Type B pancreatic cell (in vitro differentiated cells): ENCODE data around the gene PKHD1. TPM values are rescaled to one million over a fixed set of nuclear protein-coding genes. Genes with fewer than 3 reads are reported as not detected.
"Not testable (repeated sequence)": the region's sequence is repeated elsewhere in the genome, so short reads cannot be mapped to it uniquely, and the experiment has no call there.

Experiments used
- DNase-seq: peaks from one replicate; pipeline ENCODE4 v3.0.0; 2021; ENCODE audit warnings: mixed read lengths; ENCODE audit not compliant: unreplicated experiment; ENCODE audit errors: extremely low spot score
- H3K27ac Mint-ChIP-seq: 2 replicates; pipeline ENCODE4 v1.8.0; 2021; ENCODE audit warnings: mild to moderate bottlenecking, mixed read lengths
- H3K27me3 Mint-ChIP-seq: 2 replicates; pipeline ENCODE4 v1.8.0; 2021; ENCODE audit warnings: mixed read lengths
- H3K36me3 Mint-ChIP-seq: 2 replicates; pipeline ENCODE4 v1.8.0; 2021; ENCODE audit warnings: mixed read lengths
- H3K4me1 Mint-ChIP-seq: one replicate; pipeline ENCODE4 v1.8.0; 2021; ENCODE audit warnings: mixed read lengths; ENCODE audit not compliant: unreplicated experiment
- H3K4me3 Mint-ChIP-seq: 2 replicates; pipeline ENCODE4 v1.8.0; 2021; ENCODE audit warnings: mild to moderate bottlenecking, mixed read lengths
- H3K9me3 Mint-ChIP-seq: 2 replicates; pipeline ENCODE4 v1.8.0; 2021; ENCODE audit warnings: mixed read lengths
- total RNA-seq: library from RNA; stranded (reverse); gene quantifications from 2 replicates; pipeline ENCODE4 v1.2.1, GENCODE V29; 2021; ENCODE audit warnings: low replicate concordance
- TF ChIP-seq, protein P1 (sequence below): fragments of 200-600 bp; sonication (generic); conservative IDR thresholded peaks from 2 replicates; pipeline ENCODE4 v1.5.0; 2021; ENCODE audit warnings: antibody characterized with exemption, mild to moderate bottlenecking

PKHD1 gene
- total RNA-seq, 1 donor from 2014 or later: 0.75 TPM

DNA sequence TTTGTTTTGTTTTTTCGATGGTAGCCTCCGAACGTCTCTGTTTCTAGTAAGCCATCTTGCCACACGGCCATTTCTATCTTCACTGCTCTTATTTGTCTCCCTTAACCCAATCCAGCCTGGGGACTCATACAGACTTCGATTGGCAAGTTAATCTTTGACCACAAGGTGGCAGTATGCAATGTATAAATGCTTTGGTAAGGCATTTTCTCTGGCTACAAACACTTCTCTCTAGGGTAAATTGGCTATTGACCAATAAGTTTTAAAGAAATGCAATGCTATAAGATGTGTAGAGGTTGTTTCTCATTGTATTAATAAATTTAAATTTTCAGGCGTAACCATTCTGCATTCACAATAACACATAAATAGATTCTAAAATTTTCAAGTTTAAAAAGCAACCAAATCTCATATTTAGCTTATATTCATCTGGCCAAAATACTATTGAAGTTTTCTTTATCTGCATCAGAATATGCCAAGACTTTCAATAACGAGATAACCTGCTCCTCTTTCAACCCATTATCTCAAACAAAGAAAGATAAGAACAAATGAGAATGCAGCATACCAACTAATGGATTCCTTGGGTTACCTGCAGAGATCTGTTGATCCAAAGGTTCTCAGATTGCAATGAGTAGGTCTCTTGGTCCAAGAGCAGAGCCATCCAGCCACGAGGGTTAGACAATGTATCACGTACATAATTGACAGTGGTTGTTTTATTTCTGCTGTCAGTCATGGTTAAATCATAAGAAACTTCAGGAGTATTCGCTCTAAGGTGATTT lies 231.9 kb downstream of the PKHD1 start:
- H3K4me3 Mint-ChIP-seq: peak overlapping the region; percentile 26
- no peak overlapping the region for H3K27ac Mint-ChIP-seq
- peaks cover 5% of the 10 kb centered on the region for H3K4me1 Mint-ChIP-seq
- H3K27me3 Mint-ChIP-seq: peaks cover 3% of the 10 kb centered on the region
- DNase-seq: no peak
- H3K36me3 Mint-ChIP-seq: peaks cover 3% of the 10 kb centered on the region
- TF ChIP-seq, protein P1, sequence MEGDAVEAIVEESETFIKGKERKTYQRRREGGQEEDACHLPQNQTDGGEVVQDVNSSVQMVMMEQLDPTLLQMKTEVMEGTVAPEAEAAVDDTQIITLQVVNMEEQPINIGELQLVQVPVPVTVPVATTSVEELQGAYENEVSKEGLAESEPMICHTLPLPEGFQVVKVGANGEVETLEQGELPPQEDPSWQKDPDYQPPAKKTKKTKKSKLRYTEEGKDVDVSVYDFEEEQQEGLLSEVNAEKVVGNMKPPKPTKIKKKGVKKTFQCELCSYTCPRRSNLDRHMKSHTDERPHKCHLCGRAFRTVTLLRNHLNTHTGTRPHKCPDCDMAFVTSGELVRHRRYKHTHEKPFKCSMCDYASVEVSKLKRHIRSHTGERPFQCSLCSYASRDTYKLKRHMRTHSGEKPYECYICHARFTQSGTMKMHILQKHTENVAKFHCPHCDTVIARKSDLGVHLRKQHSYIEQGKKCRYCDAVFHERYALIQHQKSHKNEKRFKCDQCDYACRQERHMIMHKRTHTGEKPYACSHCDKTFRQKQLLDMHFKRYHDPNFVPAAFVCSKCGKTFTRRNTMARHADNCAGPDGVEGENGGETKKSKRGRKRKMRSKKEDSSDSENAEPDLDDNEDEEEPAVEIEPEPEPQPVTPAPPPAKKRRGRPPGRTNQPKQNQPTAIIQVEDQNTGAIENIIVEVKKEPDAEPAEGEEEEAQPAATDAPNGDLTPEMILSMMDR: peak; percentile 89
- peaks cover 11% of the 10 kb centered on the region for H3K9me3 Mint-ChIP-seq

DNA sequence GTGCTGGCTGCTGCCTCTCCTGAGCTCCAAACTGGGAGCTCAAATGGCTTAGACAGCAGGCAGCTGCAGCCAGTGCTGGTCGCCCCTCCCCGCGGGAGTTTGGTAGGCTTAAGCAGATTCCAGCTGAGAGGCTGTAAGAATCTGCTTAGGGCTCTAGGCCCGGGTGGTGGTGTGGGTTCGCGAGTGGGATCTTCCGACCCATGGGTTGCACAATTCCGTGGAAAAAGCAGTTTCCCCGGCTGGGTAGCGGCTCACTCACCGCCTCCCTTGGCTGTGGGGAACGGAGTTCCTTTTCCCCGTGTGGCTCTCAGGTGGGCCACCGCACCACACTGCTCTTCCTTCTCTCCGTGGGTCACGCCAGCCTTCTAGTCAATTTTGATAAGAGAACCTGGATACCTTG lies 232.5 kb downstream of the PKHD1 start:
- Mint-ChIP-seq H3K27ac (no peak overlapping the region), H3K4me3 (peak overlapping the region; percentile 26), H3K9me3 (peaks cover 11% of the 10 kb centered on the region), H3K4me1 (peaks cover 5% of the 10 kb centered on the region), H3K27me3 (peaks cover 3% of the 10 kb centered on the region), H3K36me3 (peaks cover 3% of the 10 kb centered on the region)
- no peak for DNase-seq
- TF ChIP-seq, protein P1: no peak

DNA sequence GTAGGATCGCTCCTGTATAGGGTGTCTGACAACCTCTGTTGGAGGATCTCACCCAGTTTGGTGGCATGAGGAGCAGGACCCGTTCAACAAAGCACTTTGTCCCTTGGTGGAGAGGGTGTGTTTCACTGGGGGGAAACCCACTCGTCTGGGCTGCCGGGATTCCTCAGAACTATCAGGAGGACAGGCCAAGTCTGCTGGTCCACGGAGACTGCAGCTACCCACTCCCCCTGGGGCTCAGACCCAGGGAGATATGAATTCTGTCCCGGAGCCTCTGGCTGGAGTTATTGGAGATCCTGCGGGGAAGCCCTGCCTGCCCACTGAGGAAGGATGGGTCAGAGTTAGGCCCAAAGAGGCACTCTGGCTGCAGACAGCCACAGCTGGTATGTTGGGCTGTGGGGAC lies 233.1 kb downstream of the PKHD1 start:
- Mint-ChIP-seq H3K27me3 (peaks cover 3% of the 10 kb centered on the region), H3K27ac (no peak overlapping the region), H3K4me1 (peaks cover 5% of the 10 kb centered on the region)

DNA sequence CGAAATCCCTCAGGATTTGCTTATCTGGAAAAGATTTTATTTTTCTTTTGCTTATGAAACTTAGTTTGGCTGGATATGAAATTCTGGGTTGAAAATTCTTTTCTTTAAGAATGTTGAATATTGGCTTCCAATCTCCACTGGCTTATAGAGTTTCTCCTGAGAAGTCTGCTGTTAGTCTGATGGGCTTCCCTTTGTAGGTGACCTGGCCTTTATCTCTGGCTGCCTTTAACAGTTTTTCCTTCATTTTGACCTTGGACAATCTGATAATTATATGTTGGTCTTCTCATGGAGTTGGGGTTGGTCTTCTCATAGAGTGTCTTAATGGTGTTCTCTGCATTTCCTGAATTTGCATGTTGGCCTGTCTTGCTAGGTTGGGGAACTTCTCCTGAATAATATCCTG lies 234.3 kb downstream of the PKHD1 start:
- DNase-seq, H3K27ac Mint-ChIP-seq, H3K4me3 Mint-ChIP-seq, H3K36me3 Mint-ChIP-seq, H3K27me3 Mint-ChIP-seq, H3K4me1 Mint-ChIP-seq: not testable (repeated sequence)
- peaks cover 15% of the 10 kb centered on the region for H3K9me3 Mint-ChIP-seq

More for the DNA sequence above, 233.1 kb downstream of the PKHD1 start:
- DNase-seq: no peak
- Mint-ChIP-seq H3K4me3 (no peak overlapping the region), H3K9me3 (peaks cover 11% of the 10 kb centered on the region), H3K36me3 (peaks cover 3% of the 10 kb centered on the region)
- TF ChIP-seq, protein P1: no peak

DNA sequence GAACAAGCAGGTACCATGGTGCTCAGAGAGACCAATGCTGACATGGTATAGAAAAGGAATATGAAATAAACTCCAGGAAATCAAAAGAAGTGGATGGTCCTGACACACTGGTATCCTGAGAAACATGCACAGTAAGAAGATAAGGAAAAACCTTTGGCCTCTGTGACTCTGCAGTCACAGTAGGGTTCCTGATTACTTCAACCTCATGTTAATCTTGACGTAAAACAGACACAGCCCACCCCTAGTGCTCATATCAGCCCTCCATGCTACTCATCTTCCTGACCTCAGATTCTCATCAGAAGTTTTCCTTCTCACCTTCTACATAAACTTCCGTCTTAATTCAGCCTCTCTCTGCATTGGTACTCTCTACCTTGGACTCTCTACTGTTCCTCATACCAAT lies 240.9 kb downstream of the PKHD1 start:
- Mint-ChIP-seq H3K36me3 (no peaks in the 10 kb centered on the region), H3K4me1 (peaks cover 23% of the 10 kb centered on the region), H3K27me3 (peaks cover 3% of the 10 kb centered on the region), H3K4me3 (no peak overlapping the region), H3K27ac (no peak overlapping the region), H3K9me3 (peaks cover 3% of the 10 kb centered on the region)
- DNase-seq: no peak
- TF ChIP-seq, protein P1: no peak

DNA sequence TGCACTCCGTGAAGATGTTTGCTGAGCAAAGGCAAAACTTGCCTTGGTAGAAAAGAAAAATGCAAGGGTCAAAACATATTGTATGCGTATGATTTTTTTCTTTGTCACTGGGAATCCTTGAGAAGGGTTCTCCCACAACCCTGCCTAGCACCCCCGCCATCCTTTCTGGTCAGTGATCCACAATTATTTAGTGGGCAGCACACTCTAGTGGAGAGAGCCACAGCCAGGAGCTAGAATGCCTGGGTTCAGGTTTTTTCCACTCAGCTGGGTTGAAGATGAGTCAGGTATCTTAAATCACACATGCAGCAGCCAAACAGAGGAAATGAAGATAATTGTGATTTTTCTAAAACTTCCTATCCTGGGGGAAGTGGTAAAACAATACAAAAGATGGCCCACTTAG lies 243.1 kb downstream of the PKHD1 start:
- Mint-ChIP-seq H3K27me3 (peaks cover 12% of the 10 kb centered on the region), H3K27ac (no peak overlapping the region), H3K36me3 (no peaks in the 10 kb centered on the region), H3K9me3 (peaks cover 3% of the 10 kb centered on the region), H3K4me1 (peaks cover 33% of the 10 kb centered on the region), H3K4me3 (no peak overlapping the region)
- TF ChIP-seq, protein P1: peak; percentile 71
- no peak for DNase-seq
